B cell (primary cell): Measurements from ENCODE around the gene INHBE. TPM values are rescaled to one million over a fixed set of nuclear protein-coding genes. Genes with fewer than 3 reads are reported as not detected.

Source experiments
- ATAC-seq: fragments of 200-7000 bp; cut with Tn5 transposase; one replicate; pipeline ENCODE4 v1.10.0; 2021; ENCODE audit warnings: low read depth, mild to moderate bottlenecking, moderate number of reproducible peaks, moderate library complexity
- CTCF ChIA-PET: fragments of 350-600 bp; sonication (Branson Sonifier 250); formaldehyde crosslinking; loops from one replicate; lab custom pipeline; 2021; ENCODE audit warnings: antibody characterized with exemption, inconsistent platforms; lab: Charles Lee
- POLR2A ChIA-PET: fragments of 350-600 bp; sonication (Branson Sonifier 250); formaldehyde crosslinking; loops from one replicate; lab custom pipeline; 2021; ENCODE audit warnings: antibody characterized with exemption; lab: Charles Lee
- DNase-seq: peaks from one replicate; pipeline ENCODE4 v3.0.0; 2013
- H2AFZ ChIP-seq: 2 replicates; pipeline ENCODE4 v1.6.1; 2012; ENCODE audit warnings: mild to moderate bottlenecking, low read depth, low read length; ENCODE audit not compliant: insufficient read depth, poor library complexity, severe bottlenecking
- H3K27ac ChIP-seq, 2 donors: 1 replicate in 1 of 2; 2 replicates in 1 of 2; pipeline ENCODE4 v1.5.1; 2012 to 2013; ENCODE audit warnings: low read length in 2 of 2, mild to moderate bottlenecking in 2 of 2, moderate library complexity in 1 of 2
- H3K27me3 ChIP-seq, 4 experiments: fragments of 200-600 bp in 1 of 4; sonication (generic) in 1 of 4; replicated peaks in 1 of 4; 1 replicate in 2 of 4; 2 replicates in 2 of 4; pipeline versions ENCODE4 v1.6.1 to v1.7.0; 2013 to 2016; ENCODE audit warnings: low read length in 3 of 4, mild to moderate bottlenecking in 2 of 4, mixed read lengths in 1 of 4, moderate library complexity in 1 of 4; ENCODE audit not compliant: insufficient read depth in 4 of 4, control insufficient read depth in 3 of 4; ENCODE audit errors: control extremely low read depth in 1 of 4
- H3K36me3 ChIP-seq, 2 experiments: replicated peaks in 1 of 2; 1 replicate in 1 of 2; 2 replicates in 1 of 2; pipeline versions ENCODE4 v1.6.1 to v1.7.1; 2013; ENCODE audit warnings: low read length in 1 of 2; ENCODE audit not compliant: insufficient read depth in 2 of 2, control insufficient read depth in 1 of 2; ENCODE audit errors: control extremely low read depth in 1 of 2, extremely low read depth in 1 of 2
- H3K4me1 ChIP-seq, 2 donors: fragments of 200-600 bp in 1 of 2; sonication (generic) in 1 of 2; 1 replicate in 1 of 2; 2 replicates in 1 of 2; pipeline versions ENCODE4 v1.5.1 to v1.6.1; 2013 to 2017; ENCODE audit warnings: low read length in 2 of 2; ENCODE audit not compliant: control insufficient read depth in 2 of 2, insufficient read depth in 2 of 2
- H3K4me2 ChIP-seq: replicated peaks from 2 replicates; pipeline ENCODE3; 2012; ENCODE audit warnings: mild to moderate bottlenecking, low read depth, low read length; ENCODE audit not compliant: poor library complexity, severe bottlenecking
- H3K4me3 ChIP-seq, 5 experiments: fragments of 200-600 bp in 1 of 5; sonication (generic) in 1 of 5; 1 replicate in 3 of 5; 2 replicates in 2 of 5; pipeline versions ENCODE4 v1.5.1 to v1.7.0; 2011 to 2016; ENCODE audit warnings: low read length in 4 of 5, mild to moderate bottlenecking in 4 of 5, low read depth in 2 of 5, control low read depth in 1 of 5, moderate library complexity in 1 of 5; ENCODE audit not compliant: insufficient read depth in 1 of 5; ENCODE audit errors: control extremely low read depth in 1 of 5, extremely low read depth in 1 of 5
- H3K79me2 ChIP-seq: fragments of 200-600 bp; sonication (generic); one replicate; pipeline ENCODE4 v1.6.0; 2016; ENCODE audit warnings: low read length; ENCODE audit not compliant: control insufficient read depth, insufficient read depth
- H3K9ac ChIP-seq: fragments of 200-600 bp; sonication (generic); 2 replicates; pipeline ENCODE4 v1.6.1; 2017; ENCODE audit warnings: mild to moderate bottlenecking, low read length, moderate library complexity
- H3K9me3 ChIP-seq, 3 donors: one replicate each; pipeline versions ENCODE4 v1.6.1 to v1.7.1; 2013; ENCODE audit warnings: low read length in 2 of 3; ENCODE audit not compliant: control insufficient read depth in 2 of 3, insufficient read depth in 1 of 3; ENCODE audit errors: control extremely low read depth in 1 of 3
- H4K20me1 ChIP-seq: 2 replicates; pipeline ENCODE4 v1.6.0; 2012; ENCODE audit warnings: mild to moderate bottlenecking, low read length; ENCODE audit not compliant: insufficient read depth, control insufficient read depth, poor library complexity, severe bottlenecking
- H3K27ac Mint-ChIP-seq: one replicate; pipeline ENCODE4 v1.8.0; 2021; ENCODE audit warnings: mixed read lengths
- H3K27me3 Mint-ChIP-seq: one replicate; pipeline ENCODE4 v1.8.0; 2021; ENCODE audit warnings: mixed read lengths
- H3K4me1 Mint-ChIP-seq: one replicate; pipeline ENCODE4 v1.8.0; 2021; ENCODE audit warnings: mixed read lengths
- H3K4me3 Mint-ChIP-seq: one replicate; pipeline ENCODE4 v1.8.0; 2021; ENCODE audit warnings: mixed read lengths
- H3K9me3 Mint-ChIP-seq: one replicate; pipeline ENCODE4 v1.8.0; 2022; ENCODE audit warnings: mixed read lengths; ENCODE audit not compliant: insufficient read depth
- EZH2 ChIP-seq: IDR thresholded peaks from 2 replicates; pipeline ENCODE4 v1.6.1; 2012; ENCODE audit warnings: borderline replicate concordance, low read depth, mild to moderate bottlenecking, moderate library complexity, low read length; ENCODE audit not compliant: insufficient read depth, poor library complexity, severe bottlenecking
- WGBS: methylation state at CpG from one replicate; pipeline ENCODE4 v1.1.5; 2013; ENCODE audit warnings: missing lambda C conversion rate; ENCODE audit not compliant: insufficient coverage; 5-methylcytosine and 5-hydroxymethylcytosine counted together
- intact Hi-C: fragments of 100-400 bp; cut with micrococcal nuclease; formaldehyde crosslinking; loops from one replicate; pipeline ENCODE4 v1.10.0; 2022
- polyA plus RNA-seq: library from polyadenylated mRNA; depleted of rRNA; stranded (reverse); fragments of >200 nt; gene quantifications from 2 replicates; pipeline ENCODE4 v1.2.3, GENCODE V29; 2012
- total RNA-seq, 2 donors: library from RNA; stranded (reverse); fragments of 120-200 nt in 1 of 2; gene quantifications; 1 replicate in 1 of 2; 2 replicates in 1 of 2; pipeline versions ENCODE4 v1.2.3 to v1.2.4, GENCODE V29; 2013 to 2022
- TF ChIP-seq, protein P1 (sequence below): fragments of 200-600 bp; IDR thresholded peaks from one replicate; pipeline ENCODE4 v1.8.0; 2022; ENCODE audit warnings: antibody characterized with exemption, mild to moderate bottlenecking

Gene INHBE
- total and polyA plus RNA-seq, 2 donors (not counting 1 experiment from before 2014, with no cell fraction given), result not detected

GRCh38 chr12:57476162-57476992 is 21.3 kb downstream of the INHBE start:
- DNase-seq, result peak; percentile 65
- ChIA-PET CTCF (interaction anchor here (0.9 to 10.4 kb wide), 9 partner anchors 10 to 168 kb away, joined by 3 to 166 read pairs (median 5); partner anchors contain the start of genes DDIT3, GLI1, INHBE and MARS1), POLR2A (interaction anchor here (0.5 to 5.3 kb wide), 8 partner anchors 10 to 724 kb away, joined by 3 to 39 read pairs (median 4); partner anchors contain the start of genes DDIT3 and PRIM1)
- H3K4me2 ChIP-seq, result peak overlapping the region; percentile 95
- no peaks in the 10 kb centered on the region for H3K27me3 ChIP-seq
- peak overlapping the region; percentile 88 for H3K9ac ChIP-seq
- Mint-ChIP-seq H3K4me3 (peak overlapping the region; percentile 99), H3K27ac (peak overlapping the region; percentile 98), H3K9me3 (no peaks in the 10 kb centered on the region), H3K27me3 (no peaks in the 10 kb centered on the region), H3K4me1 (peaks cover 81% of the 10 kb centered on the region)
- no peaks in the 10 kb centered on the region for H3K9me3 ChIP-seq
- peaks cover 63 to 84% of the 10 kb centered on the region in 2 donors for H3K4me1 ChIP-seq
- WGBS, result 2% methylated on average over 18 of the region's 29 CpGs
- intact Hi-C loops, result loop anchor here (1.0 to 5.0 kb wide), 2 partner anchors 14 to 146 kb away; no protein-coding TSS in a partner anchor
- H2AFZ ChIP-seq, result peak overlapping the region; percentile 43
- H4K20me1 ChIP-seq, result peaks cover 23% of the 10 kb centered on the region
- H3K4me3 ChIP-seq, result peak overlapping the region; percentile 78 to 94 (median 85)
- H3K79me2 ChIP-seq, result peaks cover 72% of the 10 kb centered on the region
- peak; percentile 25 for ATAC-seq
- peak overlapping the region; percentile 91 to 99 for H3K27ac ChIP-seq
- peaks cover 2 to 36% of the 10 kb centered on the region in 2 experiments for H3K36me3 ChIP-seq
- TF ChIP-seq EZH2, result no peak
- TF ChIP-seq, protein P1, sequence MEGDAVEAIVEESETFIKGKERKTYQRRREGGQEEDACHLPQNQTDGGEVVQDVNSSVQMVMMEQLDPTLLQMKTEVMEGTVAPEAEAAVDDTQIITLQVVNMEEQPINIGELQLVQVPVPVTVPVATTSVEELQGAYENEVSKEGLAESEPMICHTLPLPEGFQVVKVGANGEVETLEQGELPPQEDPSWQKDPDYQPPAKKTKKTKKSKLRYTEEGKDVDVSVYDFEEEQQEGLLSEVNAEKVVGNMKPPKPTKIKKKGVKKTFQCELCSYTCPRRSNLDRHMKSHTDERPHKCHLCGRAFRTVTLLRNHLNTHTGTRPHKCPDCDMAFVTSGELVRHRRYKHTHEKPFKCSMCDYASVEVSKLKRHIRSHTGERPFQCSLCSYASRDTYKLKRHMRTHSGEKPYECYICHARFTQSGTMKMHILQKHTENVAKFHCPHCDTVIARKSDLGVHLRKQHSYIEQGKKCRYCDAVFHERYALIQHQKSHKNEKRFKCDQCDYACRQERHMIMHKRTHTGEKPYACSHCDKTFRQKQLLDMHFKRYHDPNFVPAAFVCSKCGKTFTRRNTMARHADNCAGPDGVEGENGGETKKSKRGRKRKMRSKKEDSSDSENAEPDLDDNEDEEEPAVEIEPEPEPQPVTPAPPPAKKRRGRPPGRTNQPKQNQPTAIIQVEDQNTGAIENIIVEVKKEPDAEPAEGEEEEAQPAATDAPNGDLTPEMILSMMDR, result peak; percentile 87
